IMR-90 (cell line): Measurements from ENCODE around the gene CRIM1. TPM values are rescaled to one million over a fixed set of nuclear protein-coding genes. Genes with fewer than 3 reads are reported as not detected.

Experiments used
- ATAC-seq: fragments of 200-7000 bp; cut with Tn5 transposase; 2 replicates; pipeline ENCODE4 v1.9.1; 2020; ENCODE audit warnings: low read depth, mild to moderate bottlenecking, moderate library complexity
- BruUV-seq: library from RNA; stranded (reverse); fragments of 400-500 nt; replicated peaks from 2 replicates; lab custom pipeline; 2021; lab: Mats Ljungman, UMichigan
- CTCF ChIA-PET: fragments of 300-600 bp; formaldehyde crosslinking; extraction: SDS; loops from one replicate; lab custom pipeline; 2021; ENCODE audit warnings: antibody characterized with exemption; lab: Yijun Ruan, JAX
- POLR2A ChIA-PET: fragments of 300-600 bp; sonication (Branson Sonifier 250); formaldehyde crosslinking; loops from one replicate; lab custom pipeline; 2022; ENCODE audit warnings: antibody characterized with exemption; ENCODE audit not compliant: unreplicated experiment; lab: Charles Lee
- DNase-seq: peaks from one replicate; pipeline ENCODE4 v3.0.0; 2013
- H2AFZ ChIP-seq: replicated peaks from 2 replicates; pipeline ENCODE3; 2013; ENCODE audit warnings: low read length, mild to moderate bottlenecking; ENCODE audit not compliant: poor library complexity
- H2AK5ac ChIP-seq: 2 replicates; pipeline ENCODE4 v1.6.1; 2013; ENCODE audit warnings: low read depth, low read length, inconsistent platforms
- H2AK9ac ChIP-seq: replicated peaks from 2 replicates; pipeline ENCODE3; 2013; ENCODE audit warnings: mild to moderate bottlenecking, low read depth, low read length, moderate library complexity; ENCODE audit not compliant: poor library complexity
- H2BK120ac ChIP-seq: 2 replicates; pipeline ENCODE4 v1.6.1; 2013; ENCODE audit warnings: low read depth, low read length, inconsistent platforms
- H2BK15ac ChIP-seq: 3 replicates; pipeline ENCODE4 v1.6.1; 2013; ENCODE audit warnings: low read depth, low read length, inconsistent platforms
- H2BK20ac ChIP-seq: 2 replicates; pipeline ENCODE4 v1.6.1; 2013; ENCODE audit warnings: low read depth, mild to moderate bottlenecking, inconsistent platforms, low read length, moderate library complexity
- H2BK5ac ChIP-seq: 2 replicates; pipeline ENCODE4 v1.6.1; 2013; ENCODE audit warnings: mild to moderate bottlenecking, low read depth, low read length, inconsistent platforms; ENCODE audit not compliant: poor library complexity, severe bottlenecking
- H3K14ac ChIP-seq: replicated peaks from 2 replicates; pipeline ENCODE4 v1.6.1; 2013; ENCODE audit warnings: low read depth, low read length, inconsistent platforms
- H3K18ac ChIP-seq: 2 replicates; pipeline ENCODE4 v1.6.1; 2013; ENCODE audit warnings: low read depth, low read length, control low read depth
- H3K23ac ChIP-seq: 2 replicates; pipeline ENCODE4 v1.6.1; 2013; ENCODE audit warnings: low read depth, low read length, inconsistent platforms
- H3K27ac ChIP-seq: 2 replicates; pipeline ENCODE4 v1.5.1; 2013; ENCODE audit warnings: mild to moderate bottlenecking, control low read depth, low read length; ENCODE audit not compliant: insufficient read depth
- H3K27me3 ChIP-seq: 2 replicates; pipeline ENCODE4 v1.6.1; 2013; ENCODE audit warnings: low read length; ENCODE audit not compliant: control insufficient read depth, insufficient read depth
- H3K36me3 ChIP-seq: 2 replicates; pipeline ENCODE4 v1.6.1; 2013; ENCODE audit warnings: low read length, mixed read lengths; ENCODE audit not compliant: control insufficient read depth, insufficient read depth
- H3K4ac ChIP-seq: 2 replicates; pipeline ENCODE4 v1.6.1; 2013; ENCODE audit warnings: low read depth, low read length, inconsistent platforms
- H3K4me1 ChIP-seq: 2 replicates; pipeline ENCODE4 v1.6.1; 2013; ENCODE audit warnings: low read length, mixed read lengths; ENCODE audit not compliant: control insufficient read depth, insufficient read depth
- H3K4me2 ChIP-seq: 2 replicates; pipeline ENCODE4 v1.6.1; 2013; ENCODE audit warnings: low read depth, mild to moderate bottlenecking, control low read depth, low read length, moderate library complexity
- H3K4me3 ChIP-seq: 2 replicates; pipeline ENCODE4 v1.5.1; 2013; ENCODE audit warnings: low read depth, mild to moderate bottlenecking, control low read depth, low read length, moderate library complexity; ENCODE audit not compliant: insufficient read depth
- H3K56ac ChIP-seq: 2 replicates; pipeline ENCODE4 v1.6.1; 2013; ENCODE audit warnings: low read length, inconsistent platforms; ENCODE audit not compliant: insufficient read depth; ENCODE audit errors: extremely low read depth
- H3K79me1 ChIP-seq, 2 experiments: 2 replicates each; pipeline ENCODE4 v1.6.1; 2013; ENCODE audit warnings: low read length in 2 of 2, inconsistent platforms in 1 of 2, low read depth in 1 of 2
- H3K9ac ChIP-seq: 2 replicates; pipeline ENCODE4 v1.6.1; 2013; ENCODE audit warnings: low read depth, low read length, control low read depth
- H3K9me1 ChIP-seq: 2 replicates; pipeline ENCODE4 v1.6.1; 2013; ENCODE audit warnings: low read length, inconsistent platforms; ENCODE audit not compliant: insufficient read depth
- H3K9me3 ChIP-seq: 2 replicates; pipeline ENCODE4 v1.6.1; 2013; ENCODE audit warnings: low read length; ENCODE audit not compliant: control insufficient read depth, insufficient read depth
- H4K20me1 ChIP-seq: 2 replicates; pipeline ENCODE4 v1.6.1; 2013; ENCODE audit warnings: low read length, inconsistent platforms; ENCODE audit not compliant: insufficient read depth
- H4K5ac ChIP-seq: 2 replicates; pipeline ENCODE4 v1.6.1; 2013; ENCODE audit warnings: mild to moderate bottlenecking, low read depth, low read length, control low read depth
- H4K8ac ChIP-seq, 2 experiments: 2 replicates each; pipeline ENCODE4 v1.6.1; 2013; ENCODE audit warnings: low read depth in 2 of 2, low read length in 2 of 2, control low read depth in 1 of 2, inconsistent platforms in 1 of 2
- H4K91ac ChIP-seq: 2 replicates; pipeline ENCODE4 v1.6.1; 2013; ENCODE audit warnings: low read depth, low read length, inconsistent platforms; ENCODE audit not compliant: insufficient read depth
- BHLHE40 ChIP-seq: fragments of 150-350 bp; IDR thresholded peaks from 2 replicates; pipeline ENCODE4 v1.6.1; 2016; ENCODE audit warnings: mild to moderate bottlenecking, low read depth, low read length
- CEBPB ChIP-seq: IDR thresholded peaks from 2 replicates; pipeline ENCODE4 v1.6.1; 2012; ENCODE audit warnings: low read depth, low read length, improper control_type of control experiment
- CHD1 ChIP-seq: IDR thresholded peaks from 2 replicates; pipeline ENCODE4 v1.6.1; 2012; ENCODE audit warnings: low read depth, low read length, improper control_type of control experiment
- ELK1 ChIP-seq: fragments of 150-350 bp; IDR thresholded peaks from 2 replicates; pipeline ENCODE4 v1.6.1; 2016; ENCODE audit warnings: low read depth, mild to moderate bottlenecking, low read length, moderate library complexity, borderline replicate concordance
- FOS ChIP-seq: fragments of 150-350 bp; IDR thresholded peaks from 2 replicates; pipeline ENCODE4 v1.6.1; 2016; ENCODE audit warnings: low read depth, low read length
- MAFK ChIP-seq: IDR thresholded peaks from 2 replicates; pipeline ENCODE4 v1.6.1; 2012; ENCODE audit warnings: low read depth, low read length, improper control_type of control experiment
- MAZ ChIP-seq: IDR thresholded peaks from 2 replicates; pipeline ENCODE4 v1.6.1; 2012; ENCODE audit warnings: low read depth, mild to moderate bottlenecking, low read length, improper control_type of control experiment, moderate library complexity, borderline replicate concordance
- MXI1 ChIP-seq: IDR thresholded peaks from 2 replicates; pipeline ENCODE4 v1.6.1; 2012; ENCODE audit warnings: low read depth, mild to moderate bottlenecking, low read length, moderate library complexity, borderline replicate concordance
- NFE2L2 ChIP-seq: fragments of 150-350 bp; IDR thresholded peaks from 2 replicates; pipeline ENCODE4 v1.6.1; 2016; ENCODE audit warnings: low read depth, mild to moderate bottlenecking, low read length
- POLR2A ChIP-seq: IDR thresholded peaks from 2 replicates; pipeline ENCODE4 v1.6.1; 2012; ENCODE audit warnings: mild to moderate bottlenecking, low read depth, low read length
- RAD21 ChIP-seq: IDR thresholded peaks from 2 replicates; pipeline ENCODE4 v1.6.1; 2012; ENCODE audit warnings: low read length, improper control_type of control experiment
- RCOR1 ChIP-seq: IDR thresholded peaks from 2 replicates; pipeline ENCODE4 v1.6.1; 2012; ENCODE audit warnings: mild to moderate bottlenecking, low read length, improper control_type of control experiment; ENCODE audit not compliant: insufficient replicate concordance
- RFX5 ChIP-seq: IDR thresholded peaks from 2 replicates; pipeline ENCODE4 v1.8.0; 2012; ENCODE audit warnings: low read depth, mild to moderate bottlenecking, low read length, moderate library complexity
- SMC3 ChIP-seq: fragments of 150-350 bp; IDR thresholded peaks from 2 replicates; pipeline ENCODE4 v1.6.1; 2016; ENCODE audit warnings: low read depth, mild to moderate bottlenecking, antibody characterized with exemption, low read length, moderate library complexity
- WGBS, 2 experiments: methylation state at CpG; one replicate each; pipeline versions ENCODE4 v1.1.5 to v1.1.7; 2013; ENCODE audit warnings: missing lambda C conversion rate in 2 of 2; ENCODE audit not compliant: insufficient read length in 1 of 2; ENCODE audit errors: extremely low coverage in 2 of 2; 5-methylcytosine and 5-hydroxymethylcytosine counted together
- dilution Hi-C: fragments of 300-500 bp; cut with HindIII; formaldehyde crosslinking; loops from one replicate; pipeline ENCODE4 v1.14.3; 2018; ENCODE audit warnings: low sequenced_read_pairs; ENCODE audit not compliant: unreplicated experiment
- in situ Hi-C: fragments of 300-500 bp; cut with MboI; formaldehyde crosslinking; loops from 3 replicates; pipeline ENCODE4 v1.14.3; 2019; ENCODE audit warnings: low sequenced_read_pairs, inconsistent platforms, mixed read lengths
- intact Hi-C: fragments of 100-400 bp; cut with micrococcal nuclease; formaldehyde crosslinking; loops from 2 replicates; pipeline ENCODE4 v1.10.0; 2022
- polyA plus RNA-seq, 3 experiments: library from polyadenylated mRNA; depleted of rRNA; stranded (reverse); fragments of >200 nt; gene quantifications; 2 replicates each; pipeline ENCODE4 v1.2.3, GENCODE V29; 2012; ENCODE audit warnings: low replicate concordance in 1 of 3
- total RNA-seq: library from RNA; depleted of rRNA; stranded (reverse); fragments of >200 nt; gene quantifications from 2 replicates; pipeline ENCODE4 v1.2.3, GENCODE V29; 2012
- TF ChIP-seq, protein P1 (sequence below): conservative IDR thresholded peaks from 2 replicates; pipeline ENCODE4 v1.5.1; 2012; ENCODE audit warnings: mild to moderate bottlenecking, low read depth, low read length, improper control_type of control experiment
- TF ChIP-seq, protein P2 (sequence below): fragments of 150-350 bp; IDR thresholded peaks from 2 replicates; pipeline ENCODE4 v1.6.1; 2017; ENCODE audit warnings: mild to moderate bottlenecking, antibody characterized with exemption, low read length, low read depth

CRIM1 gene
- total and polyA plus RNA-seq, 2 of the 4 experiments (the other 2 are of a cell fraction): 285 to 490 TPM

DNA sequence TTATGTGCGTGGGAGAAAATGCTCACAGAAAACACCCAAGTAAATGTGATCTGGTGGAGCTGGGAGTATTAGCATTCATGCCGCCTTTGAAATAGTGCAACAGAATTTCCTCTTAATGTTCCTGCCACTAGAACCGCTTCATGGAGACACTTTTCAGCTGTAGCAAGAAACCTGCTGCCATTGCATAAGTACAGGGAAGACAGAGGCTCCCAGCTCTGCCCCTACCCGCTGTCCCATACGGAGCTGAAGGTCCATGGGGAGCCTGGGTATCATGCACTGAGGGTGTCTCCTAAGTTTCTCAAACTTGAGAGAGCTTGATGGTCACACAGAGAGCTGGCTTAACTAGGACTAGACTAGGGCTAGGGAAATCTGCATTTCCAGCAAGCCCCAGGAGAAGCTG is 49.6 kb downstream of the CRIM1 start:
- in situ Hi-C loops (no loop called here), intact Hi-C loops (no loop called here), dilution Hi-C loops (no loop called here)
- Histone ChIP-seq H4K8ac (no peak overlapping the region), H2BK5ac (no peak overlapping the region), H3K18ac (no peak overlapping the region), H3K4ac (peak overlapping the region; percentile 29; the same call in 1 of the 2 replicates), H3K9me3 (no peaks in the 10 kb centered on the region), H3K79me1 (peaks cover 16 to 71% of the 10 kb centered on the region in 2 experiments; a peak in 3 of 4 replicates), H3K4me1 (peaks cover 35% of the 10 kb centered on the region), H2AK9ac (no peak overlapping the region), H2BK20ac (no peak overlapping the region), H2AFZ (no peak overlapping the region), H2BK15ac (no peak overlapping the region), H4K20me1 (peaks cover 89% of the 10 kb centered on the region), H3K4me2 (no peak overlapping the region), H2AK5ac (0 out of 2 replicates have a peak overlapping the region, but pooled peaks have one; percentile 35), H3K23ac (peak overlapping the region; percentile 23; the same call in 1 of the 2 replicates), H4K5ac (no peak overlapping the region), H2BK120ac (no peak overlapping the region), H3K27ac (peak overlapping the region; percentile 45; the same call in 1 of the 2 replicates), H3K9me1 (peaks cover 35% of the 10 kb centered on the region), H3K4me3 (no peak overlapping the region), H3K27me3 (no peaks in the 10 kb centered on the region), H3K36me3 (peaks cover 9% of the 10 kb centered on the region), H3K56ac (no peak overlapping the region), H3K9ac (no peak overlapping the region), H4K91ac (no peak overlapping the region), H3K14ac (peak overlapping the region; percentile 17; the same call in 1 of the 2 replicates)
- CTCF ChIA-PET: interaction anchor here (0.6 kb wide), 1 partner anchor 38 kb away, joined by 3 read pairs; no protein-coding TSS in a partner anchor
- ATAC-seq (no peak), DNase-seq (no peak)
- POLR2A ChIA-PET: no interaction called here
- 100% methylated on average over 2 of the region's 5 CpGs; no CpG with 5 or more reads in 1 of the 2 experiments for WGBS, 2 experiments
- TF ChIP-seq RCOR1 (no peak), FOS (no peak), MAFK (no peak), NFE2L2 (no peak), CHD1 (no peak), CEBPB (no peak), ELK1 (no peak), RAD21 (no peak), RFX5 (no peak), MAZ (no peak), MXI1 (no peak), BHLHE40 (no peak), SMC3 (no peak), POLR2A (no peak)
- TF ChIP-seq, protein P1, sequence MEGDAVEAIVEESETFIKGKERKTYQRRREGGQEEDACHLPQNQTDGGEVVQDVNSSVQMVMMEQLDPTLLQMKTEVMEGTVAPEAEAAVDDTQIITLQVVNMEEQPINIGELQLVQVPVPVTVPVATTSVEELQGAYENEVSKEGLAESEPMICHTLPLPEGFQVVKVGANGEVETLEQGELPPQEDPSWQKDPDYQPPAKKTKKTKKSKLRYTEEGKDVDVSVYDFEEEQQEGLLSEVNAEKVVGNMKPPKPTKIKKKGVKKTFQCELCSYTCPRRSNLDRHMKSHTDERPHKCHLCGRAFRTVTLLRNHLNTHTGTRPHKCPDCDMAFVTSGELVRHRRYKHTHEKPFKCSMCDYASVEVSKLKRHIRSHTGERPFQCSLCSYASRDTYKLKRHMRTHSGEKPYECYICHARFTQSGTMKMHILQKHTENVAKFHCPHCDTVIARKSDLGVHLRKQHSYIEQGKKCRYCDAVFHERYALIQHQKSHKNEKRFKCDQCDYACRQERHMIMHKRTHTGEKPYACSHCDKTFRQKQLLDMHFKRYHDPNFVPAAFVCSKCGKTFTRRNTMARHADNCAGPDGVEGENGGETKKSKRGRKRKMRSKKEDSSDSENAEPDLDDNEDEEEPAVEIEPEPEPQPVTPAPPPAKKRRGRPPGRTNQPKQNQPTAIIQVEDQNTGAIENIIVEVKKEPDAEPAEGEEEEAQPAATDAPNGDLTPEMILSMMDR: no peak
- TF ChIP-seq, protein P2, sequence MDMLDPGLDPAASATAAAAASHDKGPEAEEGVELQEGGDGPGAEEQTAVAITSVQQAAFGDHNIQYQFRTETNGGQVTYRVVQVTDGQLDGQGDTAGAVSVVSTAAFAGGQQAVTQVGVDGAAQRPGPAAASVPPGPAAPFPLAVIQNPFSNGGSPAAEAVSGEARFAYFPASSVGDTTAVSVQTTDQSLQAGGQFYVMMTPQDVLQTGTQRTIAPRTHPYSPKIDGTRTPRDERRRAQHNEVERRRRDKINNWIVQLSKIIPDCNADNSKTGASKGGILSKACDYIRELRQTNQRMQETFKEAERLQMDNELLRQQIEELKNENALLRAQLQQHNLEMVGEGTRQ: no peak
- BruUV-seq: no TSS peak
